Astrocyte (in vitro differentiated cells and primary cell): ENCODE results near the gene CIT. TPM values are rescaled to one million over a fixed set of nuclear protein-coding genes. Genes with fewer than 3 reads are reported as not detected.

Source experiments
- DNase-seq: peaks from one replicate; pipeline ENCODE4 v3.0.0-alpha.2; 2010; ENCODE audit warnings: low read depth
- FAIRE-seq: peaks from 2 replicates; lab custom pipeline; 2011; peaks lifted over from hg19 to GRCh38; lab: Jason Lieb, UNC
- H2AFZ ChIP-seq: 2 replicates; pipeline ENCODE4 v1.6.0; 2012; ENCODE audit warnings: low read depth, low read length, inconsistent platforms
- H3K27ac ChIP-seq: 2 replicates; pipeline ENCODE4 v1.5.1; 2011; ENCODE audit warnings: low read depth, low read length, inconsistent platforms
- H3K27me3 ChIP-seq: 2 replicates; pipeline ENCODE4 v1.6.0; 2011; ENCODE audit warnings: low read length, inconsistent platforms; ENCODE audit not compliant: insufficient read depth
- H3K36me3 ChIP-seq: 2 replicates; pipeline ENCODE4 v1.5.1; 2011; ENCODE audit warnings: low read length, inconsistent platforms; ENCODE audit not compliant: insufficient read depth
- H3K4me1 ChIP-seq: 2 replicates; pipeline ENCODE4 v1.5.1; 2011; ENCODE audit warnings: low read length, inconsistent platforms; ENCODE audit not compliant: insufficient read depth
- H3K4me2 ChIP-seq: 2 replicates; pipeline ENCODE4 v1.6.0; 2012; ENCODE audit warnings: low read length, inconsistent platforms
- H3K4me3 ChIP-seq: 2 replicates; pipeline ENCODE4 v1.5.1; 2011; ENCODE audit warnings: low read depth, mild to moderate bottlenecking, low read length, inconsistent platforms; ENCODE audit not compliant: insufficient read depth
- H3K79me2 ChIP-seq: 2 replicates; pipeline ENCODE4 v1.6.0; 2012; ENCODE audit warnings: mild to moderate bottlenecking, low read length, inconsistent platforms; ENCODE audit not compliant: insufficient read depth
- H3K9ac ChIP-seq: 2 replicates; pipeline ENCODE4 v1.6.0; 2012; ENCODE audit warnings: mild to moderate bottlenecking, low read length, inconsistent platforms
- H3K9me3 ChIP-seq: 2 replicates; pipeline ENCODE4 v1.5.1; 2012; ENCODE audit warnings: low read depth, mild to moderate bottlenecking, low read length, inconsistent platforms; ENCODE audit not compliant: insufficient read depth
- H4K20me1 ChIP-seq: 2 replicates; pipeline ENCODE4 v1.6.0; 2012; ENCODE audit warnings: low read length, inconsistent platforms; ENCODE audit not compliant: insufficient read depth
- H3K27ac Mint-ChIP-seq: one replicate; pipeline ENCODE4 v1.8.0; 2021; ENCODE audit warnings: mild to moderate bottlenecking, mixed read lengths; ENCODE audit not compliant: unreplicated experiment
- H3K27me3 Mint-ChIP-seq: one replicate; pipeline ENCODE4 v1.8.0; 2021; ENCODE audit warnings: low read depth, mixed read lengths; ENCODE audit not compliant: unreplicated experiment
- H3K36me3 Mint-ChIP-seq: one replicate; pipeline ENCODE4 v1.8.0; 2021; ENCODE audit warnings: low read depth, mixed read lengths; ENCODE audit not compliant: unreplicated experiment
- H3K4me1 Mint-ChIP-seq: one replicate; pipeline ENCODE4 v1.8.0; 2021; ENCODE audit warnings: low read depth, mixed read lengths; ENCODE audit not compliant: unreplicated experiment
- H3K4me3 Mint-ChIP-seq: one replicate; pipeline ENCODE4 v1.8.0; 2021; ENCODE audit warnings: mild to moderate bottlenecking, moderate library complexity, mixed read lengths; ENCODE audit not compliant: unreplicated experiment
- H3K9me3 Mint-ChIP-seq: one replicate; pipeline ENCODE4 v1.8.0; 2021; ENCODE audit warnings: mild to moderate bottlenecking, mixed read lengths; ENCODE audit not compliant: unreplicated experiment
- CTCF ChIP-seq: IDR thresholded peaks from 2 replicates; pipeline ENCODE4 v1.5.1; 2011; ENCODE audit warnings: low read depth, mild to moderate bottlenecking, inconsistent platforms, low read length, moderate library complexity; ENCODE audit not compliant: insufficient read depth
- EZH2 ChIP-seq: IDR thresholded peaks from 2 replicates; pipeline ENCODE4 v1.6.1; 2012; ENCODE audit warnings: mild to moderate bottlenecking, low read length, inconsistent platforms; ENCODE audit not compliant: insufficient read depth
- total RNA-seq: library from RNA; stranded (reverse); gene quantifications from 2 replicates; pipeline ENCODE4 v1.2.1, GENCODE V29; 2021

The CIT gene
- total RNA-seq, 1 donor from 2014 or later, result 4.5 TPM

- Histone ChIP-seq H3K4me3 (no peak overlapping the region), H3K79me2 (no peaks in the 10 kb centered on the region), H3K9ac (no peak overlapping the region), H2AFZ (no peak overlapping the region), H3K4me1 (no peaks in the 10 kb centered on the region), H4K20me1 (no peaks in the 10 kb centered on the region), H3K4me2 (no peak overlapping the region), H3K9me3 (no peaks in the 10 kb centered on the region), H3K36me3 (peaks cover 13% of the 10 kb centered on the region), H3K27me3 (no peaks in the 10 kb centered on the region), H3K27ac (no peak overlapping the region)
- Mint-ChIP-seq H3K27ac (no peak overlapping the region), H3K27me3 (peaks cover 3% of the 10 kb centered on the region), H3K9me3 (no peaks in the 10 kb centered on the region), H3K4me3 (no peak overlapping the region), H3K4me1 (no peaks in the 10 kb centered on the region), H3K36me3 (peaks cover 12% of the 10 kb centered on the region)
- TF ChIP-seq CTCF (no peak), EZH2 (no peak)
- FAIRE-seq (no peak), DNase-seq (no peak)
Observed at GRCh38 chr12:119762619-119763018, 114.5 kb downstream of the CIT start.

GRCh38 chr12:119758722-119759121, 118.4 kb downstream of the CIT start:
- Histone ChIP-seq H3K9me3 (no peaks in the 10 kb centered on the region), H3K27ac (no peak overlapping the region), H3K9ac (no peak overlapping the region), H3K4me3 (no peak overlapping the region), H3K4me1 (no peaks in the 10 kb centered on the region), H2AFZ (no peak overlapping the region), H3K27me3 (no peaks in the 10 kb centered on the region), H3K79me2 (no peaks in the 10 kb centered on the region), H3K4me2 (no peak overlapping the region), H3K36me3 (peaks cover 18% of the 10 kb centered on the region), H4K20me1 (no peaks in the 10 kb centered on the region)
- TF ChIP-seq EZH2 (no peak), CTCF (no peak)
- Mint-ChIP-seq H3K27ac (no peak overlapping the region), H3K9me3 (no peaks in the 10 kb centered on the region), H3K36me3 (peaks cover 10% of the 10 kb centered on the region), H3K27me3 (peaks cover 3% of the 10 kb centered on the region), H3K4me3 (no peak overlapping the region), H3K4me1 (no peaks in the 10 kb centered on the region)
- DNase-seq, result no peak
- FAIRE-seq, result no peak

- H3K27ac ChIP-seq, result no peak overlapping the region
- peaks cover 7% of the 10 kb centered on the region for H3K36me3 Mint-ChIP-seq
- no peak overlapping the region for H2AFZ ChIP-seq
- H3K27me3 ChIP-seq, result no peaks in the 10 kb centered on the region
- no peaks in the 10 kb centered on the region for H3K79me2 ChIP-seq
- FAIRE-seq, result no peak
- H3K9ac ChIP-seq, result no peak overlapping the region
- H3K4me3 Mint-ChIP-seq, result no peak overlapping the region
- no peaks in the 10 kb centered on the region for H3K9me3 ChIP-seq
- H3K9me3 Mint-ChIP-seq, result no peaks in the 10 kb centered on the region
- peaks cover 3% of the 10 kb centered on the region for H3K27me3 Mint-ChIP-seq
- no peak overlapping the region for H3K27ac Mint-ChIP-seq
- H3K4me2 ChIP-seq, result no peak overlapping the region
- TF ChIP-seq EZH2 (no peak), CTCF (no peak)
- H4K20me1 ChIP-seq, result no peaks in the 10 kb centered on the region
- no peaks in the 10 kb centered on the region for H3K4me1 Mint-ChIP-seq
- DNase-seq, result no peak
- H3K4me3 ChIP-seq, result no peak overlapping the region
- no peaks in the 10 kb centered on the region for H3K4me1 ChIP-seq
- H3K36me3 ChIP-seq, result peaks cover 18% of the 10 kb centered on the region
Observed at GRCh38 chr12:119758234-119758633, 118.9 kb downstream of the CIT start.
